H1 (cell line): ENCODE measurements around the gene RAB7B.

Experiments
- CTCF ChIP-seq, 3 experiments: IDR thresholded peaks; 1 replicate in 2 of 3; 2 replicates in 1 of 3; pipeline versions ENCODE4 v1.5.1 to v1.6.1; 2011; ENCODE audit warnings: low read length in 3 of 3, mild to moderate bottlenecking in 3 of 3, inconsistent platforms in 2 of 3, low read depth in 1 of 3, moderate library complexity in 1 of 3; ENCODE audit not compliant: insufficient read depth in 1 of 3; ENCODE audit errors: control extremely low read depth in 1 of 3
- PHF8 ChIP-seq: fragments of 200-600 bp; sonication (generic); conservative IDR thresholded peaks from 2 replicates; pipeline ENCODE4 v1.7.1; 2012; ENCODE audit warnings: low read depth, mild to moderate bottlenecking, inconsistent platforms, low read length, moderate library complexity
- POLR2A ChIP-seq, 2 experiments: IDR thresholded peaks; 1 replicate in 1 of 2; 2 replicates in 1 of 2; pipeline ENCODE4 v1.6.1; 2011; ENCODE audit warnings: low read depth in 2 of 2, low read length in 2 of 2, mild to moderate bottlenecking in 2 of 2; ENCODE audit errors: control extremely low read depth in 1 of 2

- TF ChIP-seq CTCF (IDR thresholded peaks at IDR 0.05; ENCODE audit: control extremely low read depth in 1 of 3, insufficient read depth in 1 of 3, low read depth in 1 of 3, low read length in 3 of 3) (no peak), POLR2A (IDR thresholded peaks at IDR 0.05; ENCODE audit: control extremely low read depth in 1 of 2, low read depth in 2 of 2, low read length in 2 of 2) (no peak), PHF8 (no peak)
These were observed 7.9 kb upstream of the RAB7B start for GRCh38 chr1:206011057-206011456.
